Calu3 (cell line): Measurements from ENCODE around the gene ATOSB. TPM values are rescaled to one million over a fixed set of nuclear protein-coding genes. Genes with fewer than 3 reads are reported as not detected.

Experiments used
- BruUV-seq: library from RNA; stranded (reverse); fragments of 400-500 nt; replicated peaks from 2 replicates; lab custom pipeline; 2021; lab: Mats Ljungman, UMichigan
- CTCF ChIA-PET: fragments of 300-600 bp; sonication (Branson Sonifier 250); formaldehyde crosslinking; loops from one replicate; lab custom pipeline; 2022; ENCODE audit warnings: antibody characterized with exemption; lab: Charles Lee
- DNase-seq: peaks from one replicate; pipeline ENCODE4 v3.0.0; 2022
- H3K27ac Mint-ChIP-seq: one replicate; pipeline ENCODE4 v1.8.0; 2022; ENCODE audit warnings: mixed read lengths; ENCODE audit not compliant: unreplicated experiment
- H3K27me3 Mint-ChIP-seq: one replicate; pipeline ENCODE4 v1.8.0; 2022; ENCODE audit warnings: mixed read lengths; ENCODE audit not compliant: unreplicated experiment
- H3K36me3 Mint-ChIP-seq: one replicate; pipeline ENCODE4 v1.8.0; 2022; ENCODE audit warnings: mild to moderate bottlenecking, moderate library complexity, mixed read lengths; ENCODE audit not compliant: insufficient read depth, unreplicated experiment
- H3K4me1 Mint-ChIP-seq: one replicate; pipeline ENCODE4 v1.8.0; 2022; ENCODE audit warnings: mild to moderate bottlenecking, low read depth, mixed read lengths; ENCODE audit not compliant: unreplicated experiment
- H3K4me3 Mint-ChIP-seq: one replicate; pipeline ENCODE4 v1.8.0; 2022; ENCODE audit warnings: mild to moderate bottlenecking, low read depth, moderate library complexity, mixed read lengths; ENCODE audit not compliant: unreplicated experiment
- H3K9me3 Mint-ChIP-seq: one replicate; pipeline ENCODE4 v1.8.0; 2022; ENCODE audit warnings: low read depth, mixed read lengths; ENCODE audit not compliant: unreplicated experiment
- CTCF ChIP-seq: fragments of 200-600 bp; IDR thresholded peaks from one replicate; pipeline ENCODE4 v1.8.0; 2022; ENCODE audit warnings: antibody characterized with exemption; ENCODE audit not compliant: unreplicated experiment
- intact Hi-C: fragments of 100-400 bp; cut with micrococcal nuclease; formaldehyde crosslinking; loops from one replicate; pipeline ENCODE4 v1.10.0; 2022; ENCODE audit not compliant: unreplicated experiment
- total RNA-seq: library from RNA; stranded (reverse); gene quantifications from 2 replicates; pipeline ENCODE4 v1.2.3, GENCODE V29; 2022

Gene ATOSB
- total RNA-seq, 1 experiment from 2014 or later, result 16.8 TPM

DNA sequence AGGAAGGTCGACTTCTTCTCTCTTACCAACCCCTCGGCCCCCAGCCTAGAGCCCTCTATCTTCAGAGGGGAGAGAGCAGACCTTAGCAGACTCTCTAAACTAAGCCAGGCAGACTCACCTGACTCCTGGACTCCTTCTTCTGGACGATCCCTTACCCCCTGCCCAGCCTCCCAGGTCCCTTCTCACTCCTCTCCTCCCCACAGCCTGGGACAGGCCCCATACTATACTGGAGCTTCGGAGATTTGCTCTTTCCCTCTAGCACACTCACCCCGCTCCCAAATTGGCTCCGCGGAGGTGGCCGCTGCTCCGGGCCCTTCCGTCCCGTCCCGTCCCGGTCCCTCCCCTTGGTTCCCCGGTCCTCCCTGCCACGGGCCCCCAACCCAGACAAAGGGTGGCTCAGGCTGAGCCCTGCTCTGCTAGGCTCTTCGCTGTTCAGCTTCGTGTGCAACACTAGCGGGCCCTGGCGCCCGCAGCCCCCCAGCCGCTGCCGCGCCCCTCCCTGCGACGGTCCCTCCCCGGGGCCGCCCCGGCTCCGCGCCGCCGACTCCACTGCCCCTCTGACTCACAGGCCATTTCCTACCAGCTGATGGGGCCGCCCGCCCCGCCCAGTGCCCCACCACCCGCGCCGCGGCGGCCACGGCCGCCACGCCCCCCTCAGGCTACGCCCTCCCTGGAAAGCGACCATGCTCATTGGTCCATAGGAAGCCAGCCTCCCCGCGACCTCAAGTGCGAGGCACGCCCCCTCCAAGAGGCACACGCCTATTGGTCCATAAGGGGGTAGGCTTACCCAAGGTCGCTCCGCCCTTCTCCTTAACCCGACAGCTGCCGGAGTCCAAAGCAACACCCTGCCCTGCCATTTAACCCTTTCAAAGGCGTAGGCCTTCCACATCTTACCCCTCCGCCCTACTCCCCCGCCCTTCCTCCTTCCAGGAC, 4.4 kb downstream of the ATOSB start:
- peak overlapping the region; percentile 67 for H3K4me3 Mint-ChIP-seq
- H3K9me3 Mint-ChIP-seq, result peaks cover 2% of the 10 kb centered on the region
- intact Hi-C loops, result loop anchor here (5.0 kb wide), 1 partner anchor 311 kb away; no protein-coding TSS in a partner anchor
- BruUV-seq, result no TSS peak
- peak; percentile 92 for DNase-seq
- no peak for TF ChIP-seq CTCF
- peaks cover 72% of the 10 kb centered on the region for H3K36me3 Mint-ChIP-seq
- H3K27ac Mint-ChIP-seq, result peak overlapping the region; percentile 40
- peaks cover 38% of the 10 kb centered on the region for H3K4me1 Mint-ChIP-seq
- CTCF ChIA-PET, result interaction anchor here (0.9 kb wide), 1 partner anchor 19 kb away, joined by 3 read pairs; no protein-coding TSS in a partner anchor
- H3K27me3 Mint-ChIP-seq, result no peaks in the 10 kb centered on the region

DNA sequence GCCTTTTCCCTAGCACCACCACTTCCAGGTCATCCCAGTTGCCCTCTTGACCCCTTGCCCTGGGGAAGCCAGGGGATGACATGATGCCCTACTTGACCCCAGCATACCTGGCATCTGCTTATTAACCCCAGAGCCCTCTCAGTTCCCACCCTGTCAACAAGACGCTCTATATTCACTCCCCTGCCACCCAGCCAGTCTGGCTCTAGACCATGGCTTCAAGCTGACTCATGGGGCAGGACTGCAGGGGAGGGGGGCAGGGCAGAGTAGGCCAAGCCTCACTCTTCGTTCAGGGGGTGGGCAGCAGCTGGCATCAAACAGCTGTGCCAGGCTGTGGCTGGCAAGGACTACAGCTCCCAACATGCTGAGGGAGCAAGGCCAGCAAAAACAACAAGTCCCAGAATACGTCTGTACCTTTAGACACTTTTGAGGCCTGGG, 5.3 kb downstream of the ATOSB start:
- peaks cover 2% of the 10 kb centered on the region for H3K9me3 Mint-ChIP-seq
- no peak for TF ChIP-seq CTCF
- BruUV-seq, result no TSS peak
- peak overlapping the region; percentile 40 for H3K27ac Mint-ChIP-seq
- CTCF ChIA-PET, result no interaction called here
- H3K4me3 Mint-ChIP-seq, result peak overlapping the region; percentile 67
- DNase-seq, result peak; percentile 52
- intact Hi-C loops, result loop anchor here (5.0 kb wide), 1 partner anchor 312 kb away; no protein-coding TSS in a partner anchor
- H3K36me3 Mint-ChIP-seq, result peaks cover 66% of the 10 kb centered on the region
- H3K4me1 Mint-ChIP-seq, result peaks cover 36% of the 10 kb centered on the region
- H3K27me3 Mint-ChIP-seq, result no peaks in the 10 kb centered on the region

GRCh38 chr9:35108946-35109575, 6.6 kb downstream of the ATOSB start:
- Mint-ChIP-seq H3K36me3 (peaks cover 57% of the 10 kb centered on the region), H3K27ac (no peak overlapping the region), H3K4me3 (no peak overlapping the region), H3K9me3 (peaks cover 2% of the 10 kb centered on the region), H3K27me3 (no peaks in the 10 kb centered on the region), H3K4me1 (peaks cover 29% of the 10 kb centered on the region)
- intact Hi-C loops, result no loop called here
- CTCF ChIA-PET, result interaction anchor here (0.5 to 0.6 kb wide), 2 partner anchors 26 to 29 kb away, joined by 4 to 5 read pairs; no protein-coding TSS in a partner anchor
- no TSS peak for BruUV-seq
- no peak for TF ChIP-seq CTCF
- no peak for DNase-seq

GRCh38 chr9:35108461-35108860, 7.2 kb downstream of the ATOSB start:
- H3K4me1 Mint-ChIP-seq, result peaks cover 28% of the 10 kb centered on the region
- peaks cover 57% of the 10 kb centered on the region for H3K36me3 Mint-ChIP-seq
- no peaks in the 10 kb centered on the region for H3K9me3 Mint-ChIP-seq
- CTCF ChIA-PET, result interaction anchor here (0.6 kb wide), 2 partner anchors 28 to 200 kb away, joined by 3 to 4 read pairs; no protein-coding TSS in a partner anchor
- H3K27ac Mint-ChIP-seq, result no peak overlapping the region
- BruUV-seq, result no TSS peak
- H3K27me3 Mint-ChIP-seq, result no peaks in the 10 kb centered on the region
- intact Hi-C loops, result no loop called here
- H3K4me3 Mint-ChIP-seq, result no peak overlapping the region
- no peak for DNase-seq
- TF ChIP-seq CTCF, result no peak
